WTC11 (cell line): ENCODE data around the gene CRACDL. TPM values are rescaled to one million over a fixed set of nuclear protein-coding genes. Genes with fewer than 3 reads are reported as not detected.
"Not testable (repeated sequence)": the region's sequence is repeated elsewhere in the genome, so short reads cannot be mapped to it uniquely, and the experiment has no call there.

ENCODE experiments used
- ATAC-seq: fragments of 200-7000 bp; cut with Tn5 transposase; 2 replicates; pipeline ENCODE4 v1.10.0; 2021; ENCODE audit warnings: mild to moderate bottlenecking, moderate library complexity
- CTCF ChIA-PET: fragments of 300-600 bp; sonication (Branson Sonifier 250); formaldehyde crosslinking; loops from one replicate; lab custom pipeline; 2021; ENCODE audit warnings: antibody characterized with exemption; lab: Charles Lee
- POLR2A ChIA-PET: fragments of 350-600 bp; sonication (Branson Sonifier 250); formaldehyde crosslinking; loops from one replicate; lab custom pipeline; 2021; ENCODE audit warnings: antibody characterized with exemption; lab: Charles Lee
- DNase-seq: peaks from one replicate; pipeline ENCODE4 v3.0.0; 2021; ENCODE audit warnings: low spot score
- H3K27ac Mint-ChIP-seq: 2 replicates; pipeline ENCODE4 v1.8.0; 2021; ENCODE audit warnings: mixed read lengths
- H3K27me3 Mint-ChIP-seq: 2 replicates; pipeline ENCODE4 v1.8.0; 2021; ENCODE audit warnings: low read depth, mild to moderate bottlenecking, moderate library complexity, mixed read lengths
- H3K36me3 Mint-ChIP-seq: 2 replicates; pipeline ENCODE4 v1.8.0; 2021; ENCODE audit warnings: mixed read lengths
- H3K4me1 Mint-ChIP-seq: 2 replicates; pipeline ENCODE4 v1.8.0; 2022; ENCODE audit warnings: mixed read lengths
- H3K4me3 Mint-ChIP-seq: 2 replicates; pipeline ENCODE4 v1.8.0; 2021; ENCODE audit warnings: mild to moderate bottlenecking, moderate library complexity, mixed read lengths
- H3K9me3 Mint-ChIP-seq: 2 replicates; pipeline ENCODE4 v1.8.0; 2021; ENCODE audit warnings: mixed read lengths
- AFF4 ChIP-seq: sonication (generic); formaldehyde crosslinking; IDR thresholded peaks from 2 replicates; pipeline ENCODE4 v1.8.1; 2023; ENCODE audit warnings: mild to moderate bottlenecking, missing genetic modification reagents, borderline replicate concordance
- ATF1 ChIP-seq: sonication (generic); formaldehyde crosslinking; IDR thresholded peaks from 2 replicates; pipeline ENCODE4 v1.8.1; 2023; ENCODE audit warnings: mild to moderate bottlenecking, moderate library complexity, missing genetic modification reagents
- GRHL2 ChIP-seq: fragments of 250-450 bp; sonication (Bioruptor Pico); IDR thresholded peaks from 2 replicates; pipeline ENCODE4 v1.8.0; 2022; ENCODE audit warnings: mild to moderate bottlenecking, moderate library complexity; ENCODE audit not compliant: insufficient replicate concordance, severe bottlenecking
- GTF2I ChIP-seq: fragments of 250-450 bp; sonication (Bioruptor Pico); conservative IDR thresholded peaks from 2 replicates; pipeline ENCODE4 v1.4.0; 2021; ENCODE audit warnings: mild to moderate bottlenecking
- SMAD3 ChIP-seq: sonication (generic); formaldehyde crosslinking; IDR thresholded peaks from 2 replicates; pipeline ENCODE4 v1.8.0; 2022; ENCODE audit warnings: missing genetic modification reagents, mild to moderate bottlenecking, borderline replicate concordance
- STAT6 ChIP-seq: sonication (generic); formaldehyde crosslinking; conservative IDR thresholded peaks from 2 replicates; pipeline ENCODE4 v1.8.1; 2023; ENCODE audit warnings: mild to moderate bottlenecking, low read depth, missing genetic modification reagents, moderate library complexity
- ZBTB43 ChIP-seq: sonication (generic); formaldehyde crosslinking; IDR thresholded peaks from 2 replicates; pipeline ENCODE4 v1.8.1; 2023; ENCODE audit warnings: mild to moderate bottlenecking, missing genetic modification reagents
- ZMAT4 ChIP-seq: fragments of 250-450 bp; sonication (Bioruptor Pico); IDR thresholded peaks from 2 replicates; pipeline ENCODE4 v1.9.0; 2021; ENCODE audit warnings: mild to moderate bottlenecking
- ZNF281 ChIP-seq: sonication (generic); formaldehyde crosslinking; IDR thresholded peaks from 2 replicates; pipeline ENCODE4 v1.8.0; 2023; ENCODE audit warnings: mild to moderate bottlenecking, missing genetic modification reagents
- ZNF317 ChIP-seq: sonication (generic); formaldehyde crosslinking; IDR thresholded peaks from 2 replicates; pipeline ENCODE4 v1.8.1; 2023; ENCODE audit warnings: low read depth, mild to moderate bottlenecking, moderate library complexity, missing genetic modification reagents, borderline replicate concordance
- ZNF671 ChIP-seq: fragments of 250-450 bp; sonication (Bioruptor Pico); IDR thresholded peaks from 2 replicates; pipeline ENCODE4 v1.8.0; 2021; ENCODE audit warnings: mild to moderate bottlenecking
- total RNA-seq: library from RNA; stranded (reverse); gene quantifications from 3 replicates; pipeline ENCODE4 v1.2.3, GENCODE V29; 2021

The CRACDL gene
- total RNA-seq, 1 experiment from 2014 or later = 0.72 TPM

GRCh38 chr2:98753801-98754200 is 182.2 kb downstream of the CRACDL start:
- ChIA-PET POLR2A (no interaction called here), CTCF (interaction anchor here (1.0 kb wide), 1 partner anchor 105 kb away, joined by 3 read pairs; no protein-coding TSS in a partner anchor)
- H3K4me1 Mint-ChIP-seq = peaks cover under 1% of the 10 kb centered on the region; the same call in 1 of the 2 replicates
- H3K9me3 Mint-ChIP-seq = peaks cover 11% of the 10 kb centered on the region
- H3K36me3 Mint-ChIP-seq = no peaks in the 10 kb centered on the region
- TF ChIP-seq GRHL2 (CRISPR knock-in tag) (no peak), AFF4 (CRISPR knock-in tag) (no peak), ZMAT4 (CRISPR knock-in tag) (no peak), ZNF317 (no peak), SMAD3 (CRISPR knock-in tag) (no peak), GTF2I (no peak), ZBTB43 (CRISPR knock-in tag) (no peak)
- DNase-seq (no peak), ATAC-seq (no peak)
- no peak overlapping the region for H3K27ac Mint-ChIP-seq
- H3K4me3 Mint-ChIP-seq = no peak overlapping the region
- peaks cover 2% of the 10 kb centered on the region for H3K27me3 Mint-ChIP-seq

- POLR2A ChIA-PET = not testable (repeated sequence)
Observed at GRCh38 chr2:98752711-98753110, 183.3 kb downstream of the CRACDL start.

GRCh38 chr2:98751748-98752147 is 184.3 kb downstream of the CRACDL start:
- CTCF ChIA-PET = no interaction called here
- no peak for TF ChIP-seq STAT6 (CRISPR knock-in tag)
- TF ChIP-seq ATF1 (CRISPR knock-in tag) = no peak
- TF ChIP-seq ZNF671 (CRISPR knock-in tag) = no peak
- no peak for TF ChIP-seq ZNF281 (CRISPR knock-in tag)
- TF ChIP-seq, all 79 proteins: peak for 0
- ATAC-seq (no peak), DNase-seq (no peak)
- POLR2A ChIA-PET = no interaction called here
- peaks cover 12% of the 10 kb centered on the region for H3K4me1 Mint-ChIP-seq
- no peaks in the 10 kb centered on the region for H3K36me3 Mint-ChIP-seq
- peaks cover 11% of the 10 kb centered on the region for H3K9me3 Mint-ChIP-seq
- H3K27ac Mint-ChIP-seq = no peak overlapping the region
- peaks cover 2% of the 10 kb centered on the region for H3K27me3 Mint-ChIP-seq
- no peak overlapping the region for H3K4me3 Mint-ChIP-seq

More at GRCh38 chr2:98752711-98753110, 183.3 kb downstream of the CRACDL start:
- H3K36me3 Mint-ChIP-seq, H3K27ac Mint-ChIP-seq, H3K4me3 Mint-ChIP-seq, H3K27me3 Mint-ChIP-seq, DNase-seq, CTCF ChIA-PET, ATAC-seq, H3K4me1 Mint-ChIP-seq: not testable (repeated sequence)
- H3K9me3 Mint-ChIP-seq = peaks cover 11% of the 10 kb centered on the region
